Activated T-helper 17 cell treated with anti-CD3 and anti-CD28 coated beads, Interleukin-2, amount 50 U/mL, for 72 hours (primary cell): ENCODE data around the gene KLK11. TPM values are rescaled to one million over a fixed set of nuclear protein-coding genes. Genes with fewer than 3 reads are reported as not detected.

Source experiments
- ATAC-seq: fragments of 150-1000 bp; cut with Tn5 transposase; replicated peaks from 2 replicates; pipeline ENCODE4 v1.10.0; 2021; ENCODE audit warnings: mild to moderate bottlenecking, moderate library complexity
- H3K27ac Mint-ChIP-seq: one replicate; pipeline ENCODE4 v1.8.0; 2022; ENCODE audit warnings: mixed read lengths
- H3K27me3 Mint-ChIP-seq: one replicate; pipeline ENCODE4 v1.8.0; 2022; ENCODE audit warnings: mixed read lengths
- H3K36me3 Mint-ChIP-seq: one replicate; pipeline ENCODE4 v1.8.0; 2022; ENCODE audit warnings: low read depth, mild to moderate bottlenecking, mixed read lengths
- H3K4me1 Mint-ChIP-seq: one replicate; pipeline ENCODE4 v1.8.0; 2022; ENCODE audit warnings: mixed read lengths
- H3K4me3 Mint-ChIP-seq: one replicate; pipeline ENCODE4 v1.8.0; 2022; ENCODE audit warnings: mild to moderate bottlenecking, mixed read lengths
- H3K9me3 Mint-ChIP-seq: one replicate; pipeline ENCODE4 v1.8.0; 2022; ENCODE audit warnings: mixed read lengths
- total RNA-seq, 2 donors: library from RNA; stranded (reverse); gene quantifications; one replicate each; pipeline ENCODE4 v1.2.3, GENCODE V29; 2022

Gene KLK11
- total RNA-seq, 2 donors from 2014 or later, result not detected

DNA sequence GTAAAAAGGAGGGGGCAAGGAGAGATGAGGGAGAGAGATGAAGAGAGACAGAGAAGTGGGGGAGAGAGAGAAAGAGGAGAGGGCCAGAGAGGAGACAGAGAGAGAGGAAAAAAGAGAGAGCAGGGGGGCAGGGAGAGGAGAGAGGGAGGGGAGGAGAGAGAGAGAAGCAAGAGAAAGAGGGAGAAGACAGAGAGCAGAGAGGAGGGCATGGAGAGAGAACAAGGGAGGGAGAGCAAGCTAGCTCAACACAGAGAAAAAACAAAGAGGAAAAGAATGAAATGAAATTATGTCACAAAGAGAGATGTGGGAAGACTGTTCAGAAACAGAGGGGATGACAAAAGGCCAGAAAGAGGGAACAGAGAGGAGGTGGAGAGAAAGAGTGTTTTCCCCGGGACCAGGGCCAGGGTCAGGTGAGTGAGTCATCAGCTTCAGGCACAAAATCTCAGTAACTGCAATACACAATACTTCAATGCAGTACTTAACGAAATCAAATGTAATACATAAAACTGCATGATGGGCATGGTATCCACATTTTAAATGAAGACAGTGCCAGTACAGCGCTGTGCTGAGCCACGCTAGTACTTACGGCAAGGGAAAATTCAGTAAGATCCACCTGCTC is 47.5 kb downstream of the KLK11 start:
- no peaks in the 10 kb centered on the region for H3K4me1 Mint-ChIP-seq
- H3K36me3 Mint-ChIP-seq, result no peaks in the 10 kb centered on the region
- H3K9me3 Mint-ChIP-seq, result no peaks in the 10 kb centered on the region
- no peak for ATAC-seq
- H3K27me3 Mint-ChIP-seq, result peaks cover 50% of the 10 kb centered on the region
- no peak overlapping the region for H3K4me3 Mint-ChIP-seq
- no peak overlapping the region for H3K27ac Mint-ChIP-seq

GRCh38 chr19:50977626-50978025 is 48.8 kb downstream of the KLK11 start:
- Mint-ChIP-seq H3K4me3 (no peak overlapping the region), H3K4me1 (no peaks in the 10 kb centered on the region), H3K27me3 (peaks cover 53% of the 10 kb centered on the region), H3K27ac (no peak overlapping the region), H3K36me3 (no peaks in the 10 kb centered on the region), H3K9me3 (no peaks in the 10 kb centered on the region)
- ATAC-seq, result no peak

GRCh38 chr19:50975766-50976165 is 50.6 kb downstream of the KLK11 start:
- no peaks in the 10 kb centered on the region for H3K9me3 Mint-ChIP-seq
- no peak overlapping the region for H3K4me3 Mint-ChIP-seq
- no peak overlapping the region for H3K27ac Mint-ChIP-seq
- H3K36me3 Mint-ChIP-seq, result no peaks in the 10 kb centered on the region
- H3K4me1 Mint-ChIP-seq, result no peaks in the 10 kb centered on the region
- ATAC-seq, result no peak
- H3K27me3 Mint-ChIP-seq, result peaks cover 46% of the 10 kb centered on the region

DNA sequence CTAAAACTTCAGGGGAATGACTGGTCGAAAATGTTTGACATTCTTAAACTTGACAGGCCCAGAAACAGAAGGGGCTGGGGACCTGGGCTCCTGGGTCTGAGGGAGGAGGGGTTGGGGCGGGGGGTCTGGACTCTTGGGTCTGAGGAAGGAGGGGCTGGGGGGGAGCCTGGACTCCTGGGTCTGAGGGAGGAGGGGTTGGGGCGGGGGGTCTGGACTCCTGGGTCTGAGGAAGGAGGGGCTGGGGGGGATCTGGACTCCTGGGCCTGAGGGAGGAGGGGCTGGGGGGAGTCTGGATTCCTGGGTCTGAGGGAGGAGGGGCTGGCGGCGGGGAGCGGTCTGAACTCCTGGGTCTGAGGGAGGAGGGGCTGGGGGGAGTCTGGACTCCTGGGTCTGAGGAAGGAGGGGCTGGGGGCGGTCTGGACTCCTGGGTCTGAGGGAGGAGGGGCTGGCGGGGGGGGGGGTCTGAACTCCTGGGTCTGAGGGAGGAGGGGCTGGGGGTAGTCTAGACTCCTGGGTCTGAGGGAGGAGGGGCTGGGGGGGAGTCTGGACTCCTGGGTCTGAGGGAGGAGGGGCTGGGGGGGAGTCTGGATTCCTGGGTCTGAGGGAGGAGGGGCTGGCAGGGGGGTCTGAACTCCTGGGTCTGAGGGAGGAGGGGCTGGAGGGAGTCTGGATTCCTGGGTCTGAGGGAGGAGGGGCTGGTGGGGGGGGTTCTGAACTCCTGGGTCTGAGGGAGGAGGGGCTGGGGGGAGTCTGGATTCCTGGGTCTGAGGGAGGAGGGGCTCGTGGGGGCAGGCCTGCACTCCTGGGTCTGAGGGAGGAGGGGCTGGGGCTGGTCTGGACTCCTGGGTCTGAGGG is 51.5 kb downstream of the KLK11 start:
- Mint-ChIP-seq H3K4me1 (no peaks in the 10 kb centered on the region), H3K9me3 (no peaks in the 10 kb centered on the region), H3K27ac (no peak overlapping the region), H3K36me3 (no peaks in the 10 kb centered on the region), H3K4me3 (no peak overlapping the region), H3K27me3 (peaks cover 48% of the 10 kb centered on the region)
- ATAC-seq, result no peak

GRCh38 chr19:50972795-50973376 is 53.5 kb downstream of the KLK11 start:
- no peaks in the 10 kb centered on the region for H3K4me1 Mint-ChIP-seq
- no peaks in the 10 kb centered on the region for H3K9me3 Mint-ChIP-seq
- no peaks in the 10 kb centered on the region for H3K36me3 Mint-ChIP-seq
- no peak overlapping the region for H3K4me3 Mint-ChIP-seq
- no peak for ATAC-seq
- H3K27me3 Mint-ChIP-seq, result peaks cover 41% of the 10 kb centered on the region
- H3K27ac Mint-ChIP-seq, result no peak overlapping the region

Other genes starting within 250 kb of the KLK11 start
- gene ACP4, start 236.2 kb downstream of the KLK11 start, total RNA-seq, result not detected
- 1 to 10 TPM in 1 of 2 donors, under 1 TPM in 1; 0.39 to 2.0 TPM for gene KLK1, start 202.8 kb downstream of the KLK11 start, total RNA-seq
- not detected for gene KLK15, start 193.0 kb downstream of the KLK11 start, total RNA-seq
- gene KLK3, start 171.7 kb downstream of the KLK11 start, total RNA-seq, result not detected
- under 1 TPM in 1 of 2 donors, not detected in 1; 0.24 TPM for gene KLK2, start 153.2 kb downstream of the KLK11 start, total RNA-seq
- not detected for gene KLK4, start 115.2 kb downstream of the KLK11 start, total RNA-seq
- not detected for gene KLK5, start 73.6 kb downstream of the KLK11 start, total RNA-seq
- not detected for gene KLK6, start 57.0 kb downstream of the KLK11 start, total RNA-seq
- gene KLK7, start 42.7 kb downstream of the KLK11 start, total RNA-seq, result not detected
- not detected for gene KLK8, start 25.0 kb downstream of the KLK11 start, total RNA-seq
- gene KLK10, start 6.9 kb downstream of the KLK11 start, total RNA-seq, result not detected
- not detected for gene KLK12, start 8.4 kb upstream of the KLK11 start, total RNA-seq
- gene KLK13, start 38.5 kb upstream of the KLK11 start, total RNA-seq, result not detected
- under 1 TPM; 0.26 to 0.77 TPM for gene KLK14, start 56.3 kb upstream of the KLK11 start, total RNA-seq
- gene CTU1, start 81.8 kb upstream of the KLK11 start, total RNA-seq, result 1 to 10 TPM; 7.0 to 9.7 TPM
- gene SIGLEC9, start 98.3 kb upstream of the KLK11 start, total RNA-seq, result under 1 TPM; 0.15 to 0.74 TPM
- gene SIGLEC7, start 115.7 kb upstream of the KLK11 start, total RNA-seq, result not detected
- gene CD33, start 198.5 kb upstream of the KLK11 start, total RNA-seq, result 1 to 10 TPM in 1 of 2 donors, not detected in 1; 1.2 TPM
- under 1 TPM in 1 of 2 donors, not detected in 1; 0.30 TPM for gene SIGLECL1, start 224.5 kb upstream of the KLK11 start, total RNA-seq